GM18505 (cell line): ENCODE results near the gene NT5DC1.

ENCODE experiments used
- ATAC-seq: cut with Tn5 transposase; IDR thresholded peaks from one replicate; pipeline ENCODE4 v1.9.1; 2021; ENCODE audit not compliant: unreplicated experiment
- POLR2A ChIP-seq: IDR thresholded peaks from 4 replicates; pipeline ENCODE4 v1.6.1; 2011; ENCODE audit warnings: borderline replicate concordance; ENCODE audit not compliant: insufficient read depth, insufficient read length; ENCODE audit errors: extremely low read depth

The NT5DC1 gene

GRCh38 chr6:116159782-116160524 lies 59.3 kb downstream of the NT5DC1 start:
- no peak for TF ChIP-seq POLR2A
- no peak for ATAC-seq

DNA sequence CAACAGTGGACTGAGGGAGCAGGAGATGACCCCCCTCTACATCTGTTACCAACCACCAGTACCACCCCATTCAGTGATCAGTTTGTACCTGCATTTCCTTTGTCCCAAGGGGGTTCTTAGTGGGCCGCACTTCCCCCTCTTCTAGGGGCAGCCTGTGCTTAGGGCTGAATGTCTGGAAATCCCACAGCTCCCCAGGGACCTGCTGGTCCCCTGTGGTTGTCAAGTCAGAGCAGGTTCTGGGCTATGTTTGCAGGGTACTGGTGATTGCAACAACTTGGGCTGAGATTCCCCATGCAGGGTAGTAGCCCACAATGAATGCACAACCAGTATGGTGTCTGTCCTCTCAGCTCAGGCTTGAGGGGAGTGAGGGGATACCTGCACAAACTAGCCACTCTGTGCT lies 64.9 kb downstream of the NT5DC1 start:
- no peak for TF ChIP-seq POLR2A
- ATAC-seq, result no peak

- ATAC-seq, result no peak
Measured at GRCh38 chr6:116166369-116166768, 65.7 kb downstream of the NT5DC1 start.

DNA sequence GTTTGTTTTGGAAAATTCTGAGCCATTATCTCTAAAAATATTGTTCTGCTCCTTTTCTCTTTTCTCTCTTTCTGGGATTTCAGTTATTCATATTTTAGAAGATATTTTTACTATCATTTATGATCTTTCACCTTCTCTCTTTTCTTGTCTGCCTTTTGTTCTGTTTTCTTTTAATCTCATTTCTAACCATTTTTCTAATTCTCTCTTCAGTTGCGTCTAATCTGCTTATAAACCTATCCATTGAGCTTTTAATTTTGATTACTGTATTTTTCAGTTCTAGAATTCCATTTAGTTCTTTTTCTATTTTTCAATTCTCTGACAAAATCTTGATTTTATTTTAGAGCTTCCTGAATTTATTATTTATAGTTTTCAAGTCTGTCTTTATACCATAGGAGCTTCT lies 67.5 kb downstream of the NT5DC1 start:
- no peak for TF ChIP-seq POLR2A
- no peak for ATAC-seq

More at GRCh38 chr6:116166369-116166768, 65.7 kb downstream of the NT5DC1 start:
- TF ChIP-seq POLR2A, result no peak

DNA sequence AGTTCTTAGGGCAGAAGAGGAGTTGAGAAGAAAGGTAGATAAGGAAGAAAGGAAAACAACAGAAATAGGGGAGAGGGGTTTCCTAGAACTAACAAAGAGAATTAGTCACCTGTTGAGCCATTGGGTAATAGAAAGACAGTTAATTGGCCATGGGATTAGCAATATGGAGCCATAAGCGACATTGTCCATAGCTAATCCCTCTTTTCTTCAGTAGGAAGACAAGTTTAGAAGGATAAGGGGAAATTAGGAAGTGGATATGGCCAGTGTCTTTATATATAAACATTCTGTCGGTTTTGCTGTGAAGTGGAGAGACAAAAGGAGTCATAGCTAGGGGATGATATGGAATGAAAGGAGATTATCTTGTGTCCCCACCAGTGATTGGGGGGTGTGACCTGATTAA lies 69.2 kb downstream of the NT5DC1 start:
- no peak for TF ChIP-seq POLR2A
- no peak for ATAC-seq

DNA sequence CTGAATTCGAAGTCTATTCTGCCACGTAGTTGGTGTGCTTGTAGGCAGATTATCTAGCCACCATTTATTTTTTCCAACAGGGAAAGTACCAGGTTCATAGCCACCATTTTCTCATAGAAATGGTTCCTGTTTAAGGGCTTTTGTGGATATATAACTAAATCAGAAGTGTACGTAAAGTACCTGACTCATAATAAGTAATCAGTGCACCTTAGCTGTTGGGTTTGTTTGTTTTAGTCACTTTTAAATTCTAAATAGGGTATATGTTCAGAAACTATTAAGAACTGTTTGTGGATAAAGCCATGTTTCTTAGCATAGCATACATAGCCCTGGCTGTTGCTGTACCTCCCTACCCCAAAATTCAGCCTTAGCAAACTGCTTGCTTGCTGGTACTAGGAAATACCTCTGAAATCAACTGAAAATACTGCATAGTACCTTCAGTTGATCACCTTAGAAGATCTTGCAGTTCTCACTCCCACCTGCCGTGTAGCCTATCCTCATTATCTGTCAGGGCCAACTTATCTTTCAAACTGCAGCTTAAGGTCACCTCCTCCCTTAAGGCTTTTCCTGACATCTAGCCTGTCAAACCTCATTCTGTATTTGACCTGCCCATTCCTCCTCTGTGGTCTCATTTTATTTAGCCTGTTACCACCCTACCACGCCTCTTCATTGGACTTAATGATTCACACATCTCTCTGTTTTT lies 69.9 kb downstream of the NT5DC1 start:
- ATAC-seq, result no peak
- no peak for TF ChIP-seq POLR2A

DNA sequence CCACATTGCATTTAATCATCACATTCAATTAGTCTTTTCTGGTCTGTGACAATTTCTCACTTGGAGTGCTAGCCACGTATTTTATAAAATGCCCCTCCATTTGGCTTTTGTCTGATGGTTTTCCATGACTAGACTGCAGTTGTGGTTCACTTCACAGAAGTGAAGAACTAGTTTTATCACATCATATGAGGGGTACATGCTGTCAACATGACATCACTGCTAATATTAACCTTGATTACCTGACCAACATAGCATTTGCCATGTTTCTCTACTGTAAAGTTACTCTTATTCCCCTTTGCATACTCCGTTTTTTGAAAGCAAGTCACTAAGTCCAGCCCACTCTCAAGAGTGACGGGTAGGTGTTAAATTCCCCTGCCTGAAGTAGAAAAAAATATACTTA lies 73.3 kb downstream of the NT5DC1 start:
- no peak for TF ChIP-seq POLR2A
- ATAC-seq, result no peak

GRCh38 chr6:116175344-116175743 lies 74.7 kb downstream of the NT5DC1 start:
- no peak for TF ChIP-seq POLR2A
- no peak for ATAC-seq

DNA sequence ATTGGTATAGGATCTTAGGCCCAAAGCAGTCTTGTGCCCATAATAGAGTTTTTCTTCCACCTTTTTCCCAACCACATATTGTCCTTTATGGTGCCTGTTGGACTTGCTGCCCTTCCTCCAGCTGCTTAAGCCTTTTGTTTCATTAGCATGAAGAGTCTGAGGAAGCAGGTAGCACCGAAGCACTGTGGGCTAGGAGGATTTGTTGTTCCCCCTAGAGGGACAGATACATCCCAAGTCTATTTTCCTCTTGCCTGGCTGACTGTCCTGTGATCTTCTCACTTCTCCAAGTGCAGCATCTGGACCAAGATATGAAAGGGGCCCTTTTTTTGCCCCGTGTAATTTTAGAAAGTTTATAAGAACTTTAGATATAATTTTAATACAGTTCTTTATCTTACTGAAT lies 75.9 kb downstream of the NT5DC1 start:
- ATAC-seq, result no peak
- no peak for TF ChIP-seq POLR2A

- ATAC-seq, result no peak
- no peak for TF ChIP-seq POLR2A
Measured at GRCh38 chr6:116180375-116180774, 79.7 kb downstream of the NT5DC1 start.

- TF ChIP-seq POLR2A, result no peak
- no peak for ATAC-seq
Measured at GRCh38 chr6:116189472-116189871, 88.8 kb downstream of the NT5DC1 start.

- ATAC-seq, result no peak
Measured at GRCh38 chr6:116190550-116190949, 89.9 kb downstream of the NT5DC1 start.

GRCh38 chr6:116191881-116192280 lies 91.2 kb downstream of the NT5DC1 start:
- no peak for ATAC-seq
- TF ChIP-seq POLR2A, result no peak

More at GRCh38 chr6:116190550-116190949, 89.9 kb downstream of the NT5DC1 start:
- no peak for TF ChIP-seq POLR2A

- no peak for TF ChIP-seq POLR2A
Measured at GRCh38 chr6:116192786-116193185, 92.1 kb downstream of the NT5DC1 start.

More at GRCh38 chr6:116192786-116193185, 92.1 kb downstream of the NT5DC1 start:
- ATAC-seq, result no peak
